ENCODE results near the gene LAMA2. TPM values are rescaled to one million over a fixed set of nuclear protein-coding genes. Genes with fewer than 3 reads are reported as not detected.

Gene LAMA2
- total and polyA plus RNA-seq, 2 donors (not counting 3 experiments of a cell fraction or from before 2014, with no cell fraction given): 0.51 to 0.75 TPM

- H3K27me3 ChIP-seq (ENCODE audit: control insufficient read depth in 2 of 2, insufficient read depth in 2 of 2, low read length in 2 of 2): peaks cover 0 to 4% of the 10 kb centered on the region in 2 experiments
- intact Hi-C loops (cut with micrococcal nuclease) (no loop called here), dilution Hi-C loops (cut with MboI; ENCODE audit: extremely low pct_ligation_motif_present, low sequenced_read_pairs) (no loop called here)
- DNase-seq (ENCODE audit: low read depth, low spot score) (no peak), FAIRE-seq (no peak)
- no peak overlapping the region for H2AFZ ChIP-seq (ENCODE audit: low read depth, low read length)
- CTCF ChIA-PET: interaction anchor here (0.9 to 2.1 kb wide), 5 partner anchors 9 to 411 kb away, joined by 3 to 6 read pairs (median 3); no protein-coding TSS in a partner anchor
- H3K36me3 ChIP-seq (ENCODE audit: control insufficient read depth in 2 of 2, extremely low read depth in 1 of 2, insufficient read depth in 2 of 2, low read length in 2 of 2): no peaks in the 10 kb centered on the region
- no peak overlapping the region for H3K9ac ChIP-seq (replicated peaks; ENCODE audit: extremely low read depth, insufficient read depth, low read length)
- no peaks in the 10 kb centered on the region for H4K20me1 ChIP-seq (replicated peaks; ENCODE audit: control insufficient read depth, extremely low read depth, insufficient read depth, low read length)
- no peaks in the 10 kb centered on the region for H3K4me1 ChIP-seq (ENCODE audit: control insufficient read depth, extremely low read depth, insufficient read depth, low read length)
- H3K9me1 ChIP-seq (replicated peaks; ENCODE audit: control insufficient read depth, extremely low read depth, insufficient read depth, low read length): no peaks in the 10 kb centered on the region
- H3K4me2 ChIP-seq (ENCODE audit: insufficient read depth, low read length): no peak overlapping the region
- no peaks in the 10 kb centered on the region for H3K79me2 ChIP-seq (ENCODE audit: control insufficient read depth, insufficient read depth, low read length)
- BruUV-seq (replicated peaks): no TSS peak
- POLR2A ChIA-PET: no interaction called here
- H3K9me3 ChIP-seq (replicated peaks; ENCODE audit: control insufficient read depth, insufficient read depth, low read length): no peaks in the 10 kb centered on the region
- TF ChIP-seq FOS (IDR thresholded peaks at IDR 0.05; ENCODE audit: borderline replicate concordance, insufficient read depth, low read length) (no peak), MAX (IDR thresholded peaks at IDR 0.05; ENCODE audit: insufficient read depth, insufficient read length) (no peak), EZH2 (IDR thresholded peaks at IDR 0.05; ENCODE audit: borderline replicate concordance, low read depth, low read length, severe bottlenecking) (no peak), JUN (IDR thresholded peaks at IDR 0.05; ENCODE audit: borderline replicate concordance, insufficient read depth, insufficient read length, low read depth) (no peak), MYC (IDR thresholded peaks at IDR 0.05; ENCODE audit: low read depth, low read length) (no peak), POLR2A (IDR thresholded peaks at IDR 0.05; ENCODE audit: low read depth, low read length) (no peak), CTCF (IDR thresholded peaks at IDR 0.05; ENCODE audit: extremely low read depth in 1 of 2, insufficient read depth in 1 of 2, low read depth in 1 of 2, low read length in 2 of 2) (no peak), GATA2 (IDR thresholded peaks at IDR 0.05; ENCODE audit: insufficient read depth, insufficient read length, low read depth, low read length) (no peak), POLR2AphosphoS5 (IDR thresholded peaks at IDR 0.05; ENCODE audit: insufficient read depth, low read depth, low read length) (no peak)
- no peak overlapping the region for H3K4me3 ChIP-seq (replicated peaks in 1 of 3; ENCODE audit: insufficient read depth in 1 of 3, low read depth in 1 of 3, low read length in 3 of 3)
- no peak overlapping the region for H3K27ac ChIP-seq (ENCODE audit: insufficient read depth, low read depth, low read length)
Observed at GRCh38 chr6:129217701-129218100, 334.8 kb downstream of the LAMA2 start.

All from endothelial cell of umbilical vein (primary cell).